OCI-LY1 (cell line): ENCODE measurements around the gene DOK7.

Source experiments
- CTCF ChIP-seq: fragments of 200-600 bp; sonication (generic), shearing (Covaris generic); IDR thresholded peaks from 2 replicates; pipeline ENCODE4 v1.5.1; 2017; ENCODE audit warnings: mild to moderate bottlenecking, antibody characterized with exemption, low read length, moderate library complexity, mixed read lengths
- EZH2 ChIP-seq: fragments of 200-600 bp; sonication (generic), shearing (Covaris generic); IDR thresholded peaks from 2 replicates; pipeline ENCODE4 v1.8.0; 2017; ENCODE audit warnings: borderline replicate concordance, mixed run types, mild to moderate bottlenecking, antibody characterized with exemption, low read length, moderate library complexity, mixed read lengths

GRCh38 chr4:3520276-3520675, 57.2 kb downstream of the DOK7 start:
- TF ChIP-seq CTCF (no peak), EZH2 (no peak)
